H1 (cell line): ENCODE results near the gene UNC119. TPM values are rescaled to one million over a fixed set of nuclear protein-coding genes. Genes with fewer than 3 reads are reported as not detected.

Source experiments
- CTCF ChIA-PET: fragments of 300-600 bp; sonication (Branson Sonifier 250); formaldehyde crosslinking; loops from one replicate; lab custom pipeline; 2021; ENCODE audit not compliant: partially characterized antibody; lab: Charles Lee
- POLR2A ChIA-PET: fragments of 300-600 bp; sonication (Branson Sonifier 250); formaldehyde crosslinking; loops from one replicate; lab custom pipeline; 2021; ENCODE audit warnings: inconsistent platforms; ENCODE audit not compliant: partially characterized antibody; lab: Charles Lee
- DNase-seq, 2 experiments: peaks; one replicate each; pipeline versions ENCODE4 v3.0.0 to v3.0.0-alpha.2; 2010 to 2022; ENCODE audit warnings: low spot score in 2 of 2, low read depth in 1 of 2, mixed read lengths in 1 of 2
- FAIRE-seq: peaks from 2 replicates; lab custom pipeline; 2011; peaks lifted over from hg19 to GRCh38; lab: Jason Lieb, UNC
- H2AFZ ChIP-seq: 2 replicates; pipeline ENCODE4 v1.8.1; 2012; ENCODE audit warnings: low read length, inconsistent platforms
- H2AK5ac ChIP-seq: 2 replicates; pipeline ENCODE4 v1.6.1; 2013; ENCODE audit warnings: low read depth, low read length
- H2BK120ac ChIP-seq: replicated peaks from 2 replicates; pipeline ENCODE3; 2013; ENCODE audit warnings: low read depth, low read length, inconsistent platforms
- H2BK12ac ChIP-seq: 2 replicates; pipeline ENCODE4 v1.6.1; 2013; ENCODE audit warnings: low read depth, low read length
- H2BK15ac ChIP-seq: 2 replicates; pipeline ENCODE4 v1.6.1; 2013; ENCODE audit warnings: low read length
- H2BK20ac ChIP-seq: 2 replicates; pipeline ENCODE4 v1.6.1; 2013; ENCODE audit warnings: low read length
- H2BK5ac ChIP-seq: 2 replicates; pipeline ENCODE4 v1.6.1; 2013; ENCODE audit warnings: low read depth, low read length
- H3K14ac ChIP-seq: 2 replicates; pipeline ENCODE4 v1.6.1; 2013; ENCODE audit warnings: inconsistent platforms; ENCODE audit not compliant: insufficient read length
- H3K18ac ChIP-seq: 2 replicates; pipeline ENCODE4 v1.6.1; 2013; ENCODE audit warnings: low read length; ENCODE audit errors: extremely low read depth
- H3K23ac ChIP-seq: 2 replicates; pipeline ENCODE4 v1.6.1; 2013; ENCODE audit warnings: inconsistent platforms; ENCODE audit not compliant: insufficient read length
- H3K23me2 ChIP-seq: 2 replicates; pipeline ENCODE4 v1.6.1; 2013; ENCODE audit warnings: low read depth, low read length
- H3K27ac ChIP-seq: 2 replicates; pipeline ENCODE4 v1.6.1; 2011; ENCODE audit warnings: low read depth, low read length, inconsistent platforms
- H3K27me3 ChIP-seq, 4 experiments: replicated peaks in 1 of 4; 1 replicate in 1 of 4; 2 replicates in 3 of 4; pipeline versions ENCODE4 v1.6.1 to v1.8.1; 2011 to 2013; ENCODE audit warnings: low read length in 3 of 4, mild to moderate bottlenecking in 3 of 4, inconsistent platforms in 2 of 4, mixed read lengths in 2 of 4, moderate library complexity in 1 of 4; ENCODE audit not compliant: control insufficient read depth in 3 of 4, insufficient read depth in 3 of 4; ENCODE audit errors: extremely low read depth in 1 of 4
- H3K36me3 ChIP-seq, 4 experiments: 2 replicates each; pipeline versions ENCODE4 v1.6.1 to v1.8.1; 2011 to 2013; ENCODE audit warnings: mild to moderate bottlenecking in 4 of 4, low read length in 3 of 4, moderate library complexity in 2 of 4, control low read depth in 1 of 4, inconsistent platforms in 1 of 4; ENCODE audit not compliant: insufficient read depth in 4 of 4, control insufficient read depth in 2 of 4
- H3K4ac ChIP-seq: replicated peaks from 2 replicates; pipeline ENCODE3; 2013; ENCODE audit warnings: low read length, low read depth, mixed read lengths, inconsistent platforms; ENCODE audit not compliant: insufficient read length
- H3K4me1 ChIP-seq, 4 experiments: replicated peaks in 1 of 4; 1 replicate in 1 of 4; 2 replicates in 3 of 4; pipeline versions ENCODE4 v1.6.1 to v1.8.1; 2011 to 2013; ENCODE audit warnings: low read length in 3 of 4, inconsistent platforms in 2 of 4, mixed read lengths in 1 of 4; ENCODE audit not compliant: insufficient read depth in 4 of 4, control insufficient read depth in 3 of 4
- H3K4me2 ChIP-seq, 2 experiments: 2 replicates each; pipeline versions ENCODE4 v1.6.1 to v1.8.1; 2011 to 2013; ENCODE audit warnings: low read depth in 2 of 2, low read length in 2 of 2, control low read depth in 1 of 2, inconsistent platforms in 1 of 2, mild to moderate bottlenecking in 1 of 2; ENCODE audit not compliant: insufficient read depth in 1 of 2
- H3K4me3 ChIP-seq, 4 experiments: fragments of 200-600, 300-600 bp in 1 of 4; sonication (generic), shearing (Covaris generic), sonication (Bioruptor Twin) in 1 of 4; 2 replicates each; pipeline versions ENCODE4 v1.5.1 to v1.8.1; 2011 to 2016; ENCODE audit warnings: low read length in 4 of 4, low read depth in 3 of 4, control low read depth in 2 of 4, inconsistent platforms in 2 of 4, mild to moderate bottlenecking in 2 of 4, mixed read lengths in 1 of 4, moderate library complexity in 1 of 4; ENCODE audit not compliant: insufficient read depth in 2 of 4; ENCODE audit errors: extremely low read depth in 1 of 4
- H3K56ac ChIP-seq: replicated peaks from 2 replicates; pipeline ENCODE3; 2013; ENCODE audit warnings: low read depth, mild to moderate bottlenecking, mixed read lengths, low read length, inconsistent platforms; ENCODE audit not compliant: insufficient read length
- H3K79me1 ChIP-seq: 2 replicates; pipeline ENCODE4 v1.6.1; 2013; ENCODE audit warnings: low read depth, low read length, control low read depth
- H3K79me2 ChIP-seq, 2 experiments: 2 replicates each; pipeline versions ENCODE4 v1.6.1 to v1.8.1; 2012 to 2013; ENCODE audit warnings: low read length in 2 of 2, mild to moderate bottlenecking in 2 of 2, inconsistent platforms in 1 of 2; ENCODE audit not compliant: insufficient read depth in 2 of 2, control insufficient read depth in 1 of 2
- H3K9ac ChIP-seq, 4 experiments: replicated peaks in 1 of 4; 1 replicate in 1 of 4; 2 replicates in 3 of 4; pipeline versions ENCODE4 v1.6.1 to v1.8.1; 2011 to 2013; ENCODE audit warnings: low read depth in 3 of 4, low read length in 3 of 4, control low read depth in 2 of 4, mild to moderate bottlenecking in 2 of 4, moderate library complexity in 2 of 4, inconsistent platforms in 1 of 4; ENCODE audit errors: extremely low read depth in 1 of 4
- H3K9me3 ChIP-seq, 2 experiments: 2 replicates each; pipeline versions ENCODE4 v1.6.1 to v1.8.1; 2012 to 2013; ENCODE audit warnings: mild to moderate bottlenecking in 2 of 2, moderate library complexity in 2 of 2, control low read depth in 1 of 2, inconsistent platforms in 1 of 2, low read depth in 1 of 2, low read length in 1 of 2, mixed read lengths in 1 of 2; ENCODE audit not compliant: insufficient read depth in 2 of 2
- H4K20me1 ChIP-seq, 2 experiments: replicated peaks in 1 of 2; 2 replicates each; pipeline versions ENCODE3 to v1.8.1; 2011 to 2013; ENCODE audit warnings: inconsistent platforms in 2 of 2, low read length in 2 of 2, mild to moderate bottlenecking in 1 of 2; ENCODE audit not compliant: insufficient read depth in 2 of 2, control insufficient read depth in 1 of 2
- H4K5ac ChIP-seq: 2 replicates; pipeline ENCODE4 v1.6.1; 2013; ENCODE audit warnings: low read length, low read depth, mixed read lengths, inconsistent platforms; ENCODE audit not compliant: insufficient read length
- H4K8ac ChIP-seq: 2 replicates; pipeline ENCODE4 v1.8.0; 2013; ENCODE audit warnings: mild to moderate bottlenecking, moderate library complexity, low read length, inconsistent platforms; ENCODE audit not compliant: insufficient read depth; ENCODE audit errors: extremely low read depth
- H4K91ac ChIP-seq: replicated peaks from 2 replicates; pipeline ENCODE3; 2013; ENCODE audit warnings: low read length, mixed read lengths, inconsistent platforms; ENCODE audit not compliant: insufficient read length
- ASH2L ChIP-seq: fragments of 200-600, 300-600 bp; sonication (generic); IDR thresholded peaks from one replicate; pipeline ENCODE4 v1.7.1; 2017; ENCODE audit warnings: low read length
- CREB1 ChIP-seq: IDR thresholded peaks from 2 replicates; pipeline ENCODE4 v1.6.1; 2012; ENCODE audit warnings: inconsistent platforms
- CTBP2 ChIP-seq: IDR thresholded peaks from 2 replicates; pipeline ENCODE4 v1.7.0; 2011; ENCODE audit warnings: borderline replicate concordance, mild to moderate bottlenecking, moderate library complexity, mixed read lengths, low read length; ENCODE audit not compliant: insufficient read depth, insufficient read length
- HDAC2 ChIP-seq, 2 experiments: fragments of 300-600 bp in 1 of 2; sonication (generic) in 1 of 2; IDR thresholded peaks; 2 replicates each; pipeline ENCODE4 v1.6.1; 2011 to 2012; ENCODE audit warnings: low read depth in 2 of 2, low read length in 2 of 2, mild to moderate bottlenecking in 2 of 2, moderate library complexity in 2 of 2, borderline replicate concordance in 1 of 2, inconsistent platforms in 1 of 2
- JUND ChIP-seq: IDR thresholded peaks from 2 replicates; pipeline ENCODE4 v1.6.1; 2011; ENCODE audit warnings: mild to moderate bottlenecking, improper control_type of control experiment, low read length
- KDM4A ChIP-seq: IDR thresholded peaks from one replicate; pipeline ENCODE4 v1.7.1; 2012; ENCODE audit warnings: low read depth, mild to moderate bottlenecking, moderate library complexity, low read length, inconsistent platforms; ENCODE audit not compliant: severe bottlenecking
- SIRT6 ChIP-seq: IDR thresholded peaks from one replicate; pipeline ENCODE4 v1.7.1; 2012; ENCODE audit warnings: low read length, inconsistent platforms
- SIX5 ChIP-seq: IDR thresholded peaks from 2 replicates; pipeline ENCODE4 v1.6.1; 2011; ENCODE audit warnings: mild to moderate bottlenecking, low read depth, low read length
- SP2 ChIP-seq: IDR thresholded peaks from 2 replicates; pipeline ENCODE4 v1.6.1; 2012; ENCODE audit warnings: mild to moderate bottlenecking, low read length, inconsistent platforms
- SUZ12 ChIP-seq: fragments of 200-600 bp; sonication (generic); IDR thresholded peaks from 2 replicates; pipeline ENCODE4 v1.6.1; 2012; ENCODE audit warnings: mild to moderate bottlenecking, inconsistent platforms, low read length, moderate library complexity, mixed read lengths
- WGBS, 2 experiments: shearing (Covaris generic) in 1 of 2; methylation state at CpG; one replicate each; pipeline versions ENCODE4 v1.1.6 to v1.1.7; 2013 to 2015; ENCODE audit warnings: low lambda C conversion rate in 2 of 2, mixed read lengths in 2 of 2, inconsistent platforms in 1 of 2, low coverage in 1 of 2, missing lambda C conversion rate in 1 of 2; ENCODE audit not compliant: insufficient replicate concordance in 2 of 2, insufficient coverage in 1 of 2, insufficient read length in 1 of 2; ENCODE audit errors: extremely low coverage in 1 of 2, missing lambda C conversion rate in 1 of 2; 5-methylcytosine and 5-hydroxymethylcytosine counted together
- polyA plus RNA-seq, 7 experiments: library from polyadenylated mRNA; depleted of rRNA in 3 of 7; stranded (reverse) in 5 of 7; unstranded in 2 of 7; fragments of >200 nt in 5 of 7; fragments of 200-250 nt in 2 of 7; gene quantifications; 1 replicate in 5 of 7; 2 replicates in 1 of 7; 4 replicates in 1 of 7; pipeline versions ENCODE4 v1.2.1 to v1.2.3, GENCODE V29; 2011 to 2013; ENCODE audit warnings: missing spikeins in 2 of 7, mixed read lengths in 2 of 7
- total RNA-seq: library from RNA; stranded (reverse); fragmentation: NEBNext Ultra II Directional; extraction: Animal tissue kit (Norgen Biotek cat#: 25700); gene quantifications from 2 replicates; pipeline ENCODE4 v1.2.1, GENCODE V29; 2021
- TF ChIP-seq, protein P1 (sequence below): IDR thresholded peaks from 2 replicates; pipeline ENCODE4 v1.6.1; 2011; ENCODE audit warnings: low read depth, mild to moderate bottlenecking, low read length; ENCODE audit not compliant: insufficient read depth

The UNC119 gene
- total and polyA plus RNA-seq, 2 of the 8 experiments (the other 6 are each of a cell fraction or from before 2014, with no cell fraction given): 43.5 to 94.4 TPM

DNA sequence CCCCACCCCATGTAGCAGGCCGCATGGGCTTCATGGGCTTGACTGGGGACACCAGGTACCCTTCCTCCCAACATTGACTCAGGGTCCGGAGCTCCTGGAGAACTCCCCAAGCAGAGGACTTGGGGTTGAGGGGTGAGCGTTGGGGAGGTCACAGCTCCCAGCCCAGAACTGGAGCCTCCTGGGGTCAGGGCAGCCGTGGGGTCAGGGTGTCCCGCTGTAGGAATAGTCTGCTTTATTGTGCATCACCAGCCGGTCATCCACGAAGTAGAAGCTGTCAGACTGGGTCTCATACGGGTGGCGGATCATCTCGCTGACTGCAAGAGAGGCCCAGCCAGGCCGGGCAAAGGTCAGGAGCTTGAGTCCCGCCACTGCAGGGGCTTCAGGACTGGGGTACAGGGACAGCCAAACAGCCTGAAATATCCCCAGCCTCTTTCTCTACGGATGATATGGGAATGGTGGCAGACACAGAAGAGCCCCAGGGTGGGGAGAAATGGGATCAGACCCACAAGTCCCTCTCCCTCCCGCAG, 5.3 kb downstream of the UNC119 start:
- peaks cover 0 to 10% of the 10 kb centered on the region in 2 experiments; a peak in 1 of 4 replicates for H3K79me2 ChIP-seq
- H4K20me1 ChIP-seq: peaks cover 2 to 12% of the 10 kb centered on the region in 2 experiments
- no peak overlapping the region for H2BK120ac ChIP-seq
- no peak overlapping the region for H3K27ac ChIP-seq
- no peak overlapping the region for H3K56ac ChIP-seq
- TF ChIP-seq SUZ12: no peak
- TF ChIP-seq SIX5: no peak
- no peak for TF ChIP-seq CREB1
- TF ChIP-seq SIRT6: no peak
- no peak for TF ChIP-seq CTBP2
- TF ChIP-seq, protein P1, sequence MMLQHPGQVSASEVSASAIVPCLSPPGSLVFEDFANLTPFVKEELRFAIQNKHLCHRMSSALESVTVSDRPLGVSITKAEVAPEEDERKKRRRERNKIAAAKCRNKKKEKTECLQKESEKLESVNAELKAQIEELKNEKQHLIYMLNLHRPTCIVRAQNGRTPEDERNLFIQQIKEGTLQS: no peak
- no peak for TF ChIP-seq ASH2L
- TF ChIP-seq SP2: no peak
- TF ChIP-seq JUND: no peak
- no peak for TF ChIP-seq KDM4A
- no peak for TF ChIP-seq HDAC2 (IDR thresholded peaks at IDR 0.05; ENCODE audit: borderline replicate concordance in 1 of 2, low read depth in 2 of 2, low read length in 2 of 2)
- FAIRE-seq (no peak), DNase-seq (no peak)
- 85% methylated on average over 13 of the region's 14 CpGs; no CpG with 5 or more reads in 1 of the 2 experiments for WGBS, 2 experiments
- no peak overlapping the region for H4K8ac ChIP-seq
- H3K36me3 ChIP-seq: peaks cover 0 to 7% (median 2%) of the 10 kb centered on the region in 4 experiments; a peak in 3 of 8 replicates
- no peak overlapping the region for H2BK5ac ChIP-seq
- no peak overlapping the region for H4K91ac ChIP-seq
- H3K4ac ChIP-seq: no peak overlapping the region
- H2BK20ac ChIP-seq: no peak overlapping the region
- peaks cover 0 to 12% (median 6%) of the 10 kb centered on the region in 4 experiments; a peak in 5 of 7 replicates for H3K4me1 ChIP-seq
- no peak overlapping the region for H3K9ac ChIP-seq
- ChIA-PET POLR2A (interaction anchor here (1.0 to 1.8 kb wide), 4 partner anchors 29 to 50 kb away, joined by 3 to 5 read pairs (median 4); partner anchors contain the start of genes ALDOC and FOXN1), CTCF (interaction anchor here (0.7 to 18.4 kb wide), 20 partner anchors 10 to 923 kb away, joined by 3 to 547 read pairs (median 4); partner anchors contain the start of genes ALDOC, FOXN1, PIGS and VTN)
- H3K27me3 ChIP-seq: no peaks in the 10 kb centered on the region; a peak in 1 of 7 replicates
- H3K4me3 ChIP-seq: no peak overlapping the region
- no peak overlapping the region for H2BK12ac ChIP-seq
- no peak overlapping the region for H3K18ac ChIP-seq
- no peak overlapping the region for H3K4me2 ChIP-seq
- H4K5ac ChIP-seq: no peak overlapping the region
- no peaks in the 10 kb centered on the region for H3K9me3 ChIP-seq
- no peak overlapping the region for H3K14ac ChIP-seq
- H3K79me1 ChIP-seq: peaks cover 7% of the 10 kb centered on the region
- no peak overlapping the region for H2BK15ac ChIP-seq
- H3K23ac ChIP-seq: no peak overlapping the region
- peaks cover 5% of the 10 kb centered on the region; the same call in 1 of the 2 replicates for H3K23me2 ChIP-seq
- no peak overlapping the region for H2AK5ac ChIP-seq
- H2AFZ ChIP-seq: no peak overlapping the region
